ENCODE measurements around the gene FAM3A. TPM values are rescaled to one million over a fixed set of nuclear protein-coding genes. Genes with fewer than 3 reads are reported as not detected.

FAM3A gene
- total and polyA plus RNA-seq, 2 of the 8 experiments (the other 6 are each of a cell fraction or from before 2014, with no cell fraction given): 16.2 to 18.6 TPM

DNA sequence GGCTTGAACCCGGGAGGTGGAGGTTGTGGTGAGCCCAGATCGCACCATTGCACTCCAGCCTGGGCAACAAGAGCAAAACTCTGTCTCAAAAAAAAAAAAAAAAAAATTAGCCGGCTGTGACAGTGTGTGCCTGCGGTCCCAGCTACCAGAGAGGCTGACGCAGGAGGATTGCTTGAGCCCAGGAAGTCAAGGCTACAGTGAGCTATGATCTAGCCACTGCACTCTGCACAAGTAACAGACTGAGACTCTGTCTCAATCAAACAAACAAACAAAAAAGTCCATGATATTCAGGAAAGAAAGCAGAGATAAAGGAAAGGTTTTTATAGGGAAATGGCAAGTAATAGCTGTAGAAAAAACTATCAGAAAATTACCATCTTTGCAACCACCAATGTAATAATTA is 34.8 kb downstream of the FAM3A start (continued):
- TF ChIP-seq, protein P1, sequence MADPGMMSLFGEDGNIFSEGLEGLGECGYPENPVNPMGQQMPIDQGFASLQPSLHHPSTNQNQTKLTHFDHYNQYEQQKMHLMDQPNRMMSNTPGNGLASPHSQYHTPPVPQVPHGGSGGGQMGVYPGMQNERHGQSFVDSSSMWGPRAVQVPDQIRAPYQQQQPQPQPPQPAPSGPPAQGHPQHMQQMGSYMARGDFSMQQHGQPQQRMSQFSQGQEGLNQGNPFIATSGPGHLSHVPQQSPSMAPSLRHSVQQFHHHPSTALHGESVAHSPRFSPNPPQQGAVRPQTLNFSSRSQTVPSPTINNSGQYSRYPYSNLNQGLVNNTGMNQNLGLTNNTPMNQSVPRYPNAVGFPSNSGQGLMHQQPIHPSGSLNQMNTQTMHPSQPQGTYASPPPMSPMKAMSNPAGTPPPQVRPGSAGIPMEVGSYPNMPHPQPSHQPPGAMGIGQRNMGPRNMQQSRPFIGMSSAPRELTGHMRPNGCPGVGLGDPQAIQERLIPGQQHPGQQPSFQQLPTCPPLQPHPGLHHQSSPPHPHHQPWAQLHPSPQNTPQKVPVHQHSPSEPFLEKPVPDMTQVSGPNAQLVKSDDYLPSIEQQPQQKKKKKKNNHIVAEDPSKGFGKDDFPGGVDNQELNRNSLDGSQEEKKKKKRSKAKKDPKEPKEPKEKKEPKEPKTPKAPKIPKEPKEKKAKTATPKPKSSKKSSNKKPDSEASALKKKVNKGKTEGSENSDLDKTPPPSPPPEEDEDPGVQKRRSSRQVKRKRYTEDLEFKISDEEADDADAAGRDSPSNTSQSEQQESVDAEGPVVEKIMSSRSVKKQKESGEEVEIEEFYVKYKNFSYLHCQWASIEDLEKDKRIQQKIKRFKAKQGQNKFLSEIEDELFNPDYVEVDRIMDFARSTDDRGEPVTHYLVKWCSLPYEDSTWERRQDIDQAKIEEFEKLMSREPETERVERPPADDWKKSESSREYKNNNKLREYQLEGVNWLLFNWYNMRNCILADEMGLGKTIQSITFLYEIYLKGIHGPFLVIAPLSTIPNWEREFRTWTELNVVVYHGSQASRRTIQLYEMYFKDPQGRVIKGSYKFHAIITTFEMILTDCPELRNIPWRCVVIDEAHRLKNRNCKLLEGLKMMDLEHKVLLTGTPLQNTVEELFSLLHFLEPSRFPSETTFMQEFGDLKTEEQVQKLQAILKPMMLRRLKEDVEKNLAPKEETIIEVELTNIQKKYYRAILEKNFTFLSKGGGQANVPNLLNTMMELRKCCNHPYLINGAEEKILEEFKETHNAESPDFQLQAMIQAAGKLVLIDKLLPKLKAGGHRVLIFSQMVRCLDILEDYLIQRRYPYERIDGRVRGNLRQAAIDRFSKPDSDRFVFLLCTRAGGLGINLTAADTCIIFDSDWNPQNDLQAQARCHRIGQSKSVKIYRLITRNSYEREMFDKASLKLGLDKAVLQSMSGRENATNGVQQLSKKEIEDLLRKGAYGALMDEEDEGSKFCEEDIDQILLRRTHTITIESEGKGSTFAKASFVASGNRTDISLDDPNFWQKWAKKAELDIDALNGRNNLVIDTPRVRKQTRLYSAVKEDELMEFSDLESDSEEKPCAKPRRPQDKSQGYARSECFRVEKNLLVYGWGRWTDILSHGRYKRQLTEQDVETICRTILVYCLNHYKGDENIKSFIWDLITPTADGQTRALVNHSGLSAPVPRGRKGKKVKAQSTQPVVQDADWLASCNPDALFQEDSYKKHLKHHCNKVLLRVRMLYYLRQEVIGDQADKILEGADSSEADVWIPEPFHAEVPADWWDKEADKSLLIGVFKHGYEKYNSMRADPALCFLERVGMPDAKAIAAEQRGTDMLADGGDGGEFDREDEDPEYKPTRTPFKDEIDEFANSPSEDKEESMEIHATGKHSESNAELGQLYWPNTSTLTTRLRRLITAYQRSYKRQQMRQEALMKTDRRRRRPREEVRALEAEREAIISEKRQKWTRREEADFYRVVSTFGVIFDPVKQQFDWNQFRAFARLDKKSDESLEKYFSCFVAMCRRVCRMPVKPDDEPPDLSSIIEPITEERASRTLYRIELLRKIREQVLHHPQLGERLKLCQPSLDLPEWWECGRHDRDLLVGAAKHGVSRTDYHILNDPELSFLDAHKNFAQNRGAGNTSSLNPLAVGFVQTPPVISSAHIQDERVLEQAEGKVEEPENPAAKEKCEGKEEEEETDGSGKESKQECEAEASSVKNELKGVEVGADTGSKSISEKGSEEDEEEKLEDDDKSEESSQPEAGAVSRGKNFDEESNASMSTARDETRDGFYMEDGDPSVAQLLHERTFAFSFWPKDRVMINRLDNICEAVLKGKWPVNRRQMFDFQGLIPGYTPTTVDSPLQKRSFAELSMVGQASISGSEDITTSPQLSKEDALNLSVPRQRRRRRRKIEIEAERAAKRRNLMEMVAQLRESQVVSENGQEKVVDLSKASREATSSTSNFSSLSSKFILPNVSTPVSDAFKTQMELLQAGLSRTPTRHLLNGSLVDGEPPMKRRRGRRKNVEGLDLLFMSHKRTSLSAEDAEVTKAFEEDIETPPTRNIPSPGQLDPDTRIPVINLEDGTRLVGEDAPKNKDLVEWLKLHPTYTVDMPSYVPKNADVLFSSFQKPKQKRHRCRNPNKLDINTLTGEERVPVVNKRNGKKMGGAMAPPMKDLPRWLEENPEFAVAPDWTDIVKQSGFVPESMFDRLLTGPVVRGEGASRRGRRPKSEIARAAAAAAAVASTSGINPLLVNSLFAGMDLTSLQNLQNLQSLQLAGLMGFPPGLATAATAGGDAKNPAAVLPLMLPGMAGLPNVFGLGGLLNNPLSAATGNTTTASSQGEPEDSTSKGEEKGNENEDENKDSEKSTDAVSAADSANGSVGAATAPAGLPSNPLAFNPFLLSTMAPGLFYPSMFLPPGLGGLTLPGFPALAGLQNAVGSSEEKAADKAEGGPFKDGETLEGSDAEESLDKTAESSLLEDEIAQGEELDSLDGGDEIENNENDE (IDR thresholded peaks at IDR 0.05; ENCODE audit: insufficient replicate concordance, low read length): no peak
- no peak for TF ChIP-seq SAP30 (IDR thresholded peaks at IDR 0.05; ENCODE audit: insufficient read depth, insufficient replicate concordance, low read length)
- no peak for TF ChIP-seq SIN3A (conservative IDR thresholded peaks at IDR 0.05 in 1 of 2, IDR thresholded peaks at IDR 0.05 in 1 of 2; ENCODE audit: low read depth in 1 of 2, low read length in 2 of 2)
- TF ChIP-seq JUN (IDR thresholded peaks at IDR 0.05; ENCODE audit: low read depth, low read length): no peak
- no peak for TF ChIP-seq SP4 (IDR thresholded peaks at IDR 0.05; ENCODE audit: low read length)
- TF ChIP-seq, protein P2, sequence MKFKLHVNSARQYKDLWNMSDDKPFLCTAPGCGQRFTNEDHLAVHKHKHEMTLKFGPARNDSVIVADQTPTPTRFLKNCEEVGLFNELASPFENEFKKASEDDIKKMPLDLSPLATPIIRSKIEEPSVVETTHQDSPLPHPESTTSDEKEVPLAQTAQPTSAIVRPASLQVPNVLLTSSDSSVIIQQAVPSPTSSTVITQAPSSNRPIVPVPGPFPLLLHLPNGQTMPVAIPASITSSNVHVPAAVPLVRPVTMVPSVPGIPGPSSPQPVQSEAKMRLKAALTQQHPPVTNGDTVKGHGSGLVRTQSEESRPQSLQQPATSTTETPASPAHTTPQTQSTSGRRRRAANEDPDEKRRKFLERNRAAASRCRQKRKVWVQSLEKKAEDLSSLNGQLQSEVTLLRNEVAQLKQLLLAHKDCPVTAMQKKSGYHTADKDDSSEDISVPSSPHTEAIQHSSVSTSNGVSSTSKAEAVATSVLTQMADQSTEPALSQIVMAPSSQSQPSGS (IDR thresholded peaks at IDR 0.05; ENCODE audit: low read length): no peak
- TF ChIP-seq RXRA (IDR thresholded peaks at IDR 0.05; ENCODE audit: insufficient read depth, low read depth, low read length): no peak
- no peak for TF ChIP-seq POLR2A (IDR thresholded peaks at IDR 0.05; ENCODE audit: control extremely low read depth in 1 of 2, low read depth in 2 of 2, low read length in 2 of 2)
- no peak for TF ChIP-seq JUND (IDR thresholded peaks at IDR 0.05; ENCODE audit: low read length)
- TF ChIP-seq NRF1 (IDR thresholded peaks at IDR 0.05; ENCODE audit: low read depth, low read length): no peak

Data from H1 (cell line).